Brain microvascular endothelial cell (primary cell): Measurements from ENCODE around the gene SH2D2A.

ENCODE experiments used
- DNase-seq: peaks from one replicate; pipeline ENCODE4 v3.0.0-alpha.2; 2020
- H3K27ac ChIP-seq: fragments of 250-450 bp; sonication (Bioruptor Pico); 2 replicates; pipeline ENCODE4 v1.5.1; 2020; ENCODE audit warnings: mild to moderate bottlenecking, moderate library complexity
- H3K27me3 ChIP-seq: fragments of 250-450 bp; sonication (Bioruptor Pico); replicated peaks from 2 replicates; pipeline ENCODE4 v1.5.1; 2020; ENCODE audit warnings: mild to moderate bottlenecking
- H3K36me3 ChIP-seq: fragments of 250-450 bp; sonication (Bioruptor Pico); replicated peaks from 2 replicates; pipeline ENCODE4 v1.5.1; 2020; ENCODE audit warnings: mild to moderate bottlenecking
- H3K4me3 ChIP-seq: 2 replicates; pipeline ENCODE4 v1.5.1; 2011; ENCODE audit warnings: low read depth, mild to moderate bottlenecking, control low read depth, low read length, moderate library complexity
- CTCF ChIP-seq: IDR thresholded peaks from 2 replicates; pipeline ENCODE4 v1.5.1; 2011; ENCODE audit warnings: low read depth, mild to moderate bottlenecking, moderate library complexity, low read length, control low read depth, inconsistent platforms; ENCODE audit errors: missing control alignments
- in situ Hi-C: cut with HindIII; loops from 2 replicates; pipeline ENCODE4 v1.10.0; 2017; ENCODE audit warnings: low sequenced_read_pairs, low pct_ligation_motif_present

The SH2D2A gene

GRCh38 chr1:156807627-156808026, 9.0 kb downstream of the SH2D2A start:
- Histone ChIP-seq H3K36me3 (no peaks in the 10 kb centered on the region), H3K27ac (no peak overlapping the region), H3K27me3 (no peaks in the 10 kb centered on the region), H3K4me3 (no peak overlapping the region)
- no peak for TF ChIP-seq CTCF
- in situ Hi-C loops, result no loop called here
- no peak for DNase-seq

- H3K36me3 ChIP-seq, result peaks cover 2% of the 10 kb centered on the region
- in situ Hi-C loops, result no loop called here
- no peak for DNase-seq
- no peaks in the 10 kb centered on the region for H3K27me3 ChIP-seq
- H3K4me3 ChIP-seq, result no peak overlapping the region
- H3K27ac ChIP-seq, result no peak overlapping the region
- TF ChIP-seq CTCF, result no peak
Observed at GRCh38 chr1:156806512-156807440, 9.9 kb downstream of the SH2D2A start.

- Histone ChIP-seq H3K27ac (no peak overlapping the region), H3K27me3 (no peaks in the 10 kb centered on the region), H3K4me3 (no peak overlapping the region), H3K36me3 (peaks cover 7% of the 10 kb centered on the region)
- DNase-seq, result no peak
- TF ChIP-seq CTCF, result no peak
- in situ Hi-C loops, result no loop called here
Observed at GRCh38 chr1:156805766-156806511, 10.7 kb downstream of the SH2D2A start.

- in situ Hi-C loops, result no loop called here
- TF ChIP-seq CTCF, result no peak
- no peak for DNase-seq
- H3K27ac ChIP-seq, result no peak overlapping the region
- peaks cover 19% of the 10 kb centered on the region for H3K36me3 ChIP-seq
- H3K27me3 ChIP-seq, result no peaks in the 10 kb centered on the region
- H3K4me3 ChIP-seq, result no peak overlapping the region
Observed at GRCh38 chr1:156804572-156805243, 11.9 kb downstream of the SH2D2A start.

- in situ Hi-C loops, result no loop called here
Observed at GRCh38 chr1:156804026-156804425, 12.6 kb downstream of the SH2D2A start.

More at GRCh38 chr1:156804026-156804425, 12.6 kb downstream of the SH2D2A start:
- no peak overlapping the region for H3K4me3 ChIP-seq
- H3K36me3 ChIP-seq, result peaks cover 24% of the 10 kb centered on the region
- DNase-seq, result no peak
- no peak for TF ChIP-seq CTCF
- no peak overlapping the region for H3K27ac ChIP-seq
- H3K27me3 ChIP-seq, result no peaks in the 10 kb centered on the region
